K562 (cell line): ENCODE data around the gene UNC45B. TPM values are rescaled to one million over a fixed set of nuclear protein-coding genes. Genes with fewer than 3 reads are reported as not detected.

Source experiments
- ATAC-seq: fragments of 200-7000 bp; cut with Tn5 transposase; 3 replicates; pipeline ENCODE4 v1.9.1; 2020; ENCODE audit warnings: moderate library complexity
- BruUV-seq: library from RNA; stranded (reverse); fragments of 400-500 nt; replicated peaks from 2 replicates; lab custom pipeline; 2021; lab: Mats Ljungman, UMichigan
- CTCF ChIA-PET: fragments of 300-600 bp; formaldehyde crosslinking; extraction: SDS; loops from one replicate; lab custom pipeline; 2021; ENCODE audit warnings: low intra/inter-chr PET ratio; lab: Yijun Ruan, JAX
- POLR2A ChIA-PET: fragments of 300-600, 350-650 bp; sonication (Branson Sonifier 250); formaldehyde crosslinking; extraction: SDS; loops from one replicate; lab custom pipeline; 2021; ENCODE audit warnings: antibody characterized with exemption, inconsistent platforms; lab: Yijun Ruan, JAX
- DNase-seq, 4 experiments: peaks; one replicate each; pipeline versions ENCODE4 v3.0.0 to v3.0.0-alpha.2; 2011 to 2018; ENCODE audit warnings: low spot score in 3 of 4, mixed read lengths in 3 of 4; ENCODE audit errors: extremely low read depth in 1 of 4
- FAIRE-seq: peaks from 2 replicates; lab custom pipeline; 2011; peaks lifted over from hg19 to GRCh38; lab: Jason Lieb, UNC
- H2AFZ ChIP-seq: 2 replicates; pipeline ENCODE4 v1.6.0; 2011; ENCODE audit warnings: low read depth, low read length, control low read depth, inconsistent platforms
- H3K27ac ChIP-seq: fragments of 200-600 bp; 3 replicates; pipeline ENCODE4 v1.8.0; 2011; ENCODE audit warnings: low read depth, mild to moderate bottlenecking, control low read depth, inconsistent platforms, low read length, moderate library complexity, mixed read lengths; ENCODE audit errors: extremely low read depth
- H3K27me3 ChIP-seq, 2 experiments: fragments of 300-600 bp in 1 of 2; 2 replicates in 1 of 2; 3 replicates in 1 of 2; pipeline versions ENCODE4 v1.6.0 to v1.8.0; 2011; ENCODE audit warnings: inconsistent platforms in 2 of 2, low read length in 2 of 2, mild to moderate bottlenecking in 1 of 2, mixed read lengths in 1 of 2, moderate library complexity in 1 of 2; ENCODE audit not compliant: control insufficient read depth in 2 of 2, insufficient read depth in 2 of 2
- H3K36me3 ChIP-seq: fragments of 300-600 bp; 3 replicates; pipeline ENCODE4 v1.8.0; 2011; ENCODE audit warnings: mild to moderate bottlenecking, low read length, inconsistent platforms; ENCODE audit not compliant: control insufficient read depth, insufficient read depth
- H3K4me1 ChIP-seq, 2 experiments: fragments of 200-600 bp in 1 of 2; replicated peaks in 1 of 2; 2 replicates in 1 of 2; 3 replicates in 1 of 2; pipeline versions ENCODE4 v1.5.1 to v1.8.0; 2011; ENCODE audit warnings: inconsistent platforms in 2 of 2, low read length in 2 of 2, mild to moderate bottlenecking in 1 of 2, mixed read lengths in 1 of 2, moderate library complexity in 1 of 2; ENCODE audit not compliant: control insufficient read depth in 2 of 2, insufficient read depth in 2 of 2
- H3K4me2 ChIP-seq: 2 replicates; pipeline ENCODE4 v1.6.1; 2011; ENCODE audit warnings: low read length, control low read depth, inconsistent platforms, mixed read lengths; ENCODE audit not compliant: insufficient read depth
- H3K4me3 ChIP-seq: fragments of 200-600 bp; sonication (generic), shearing (Covaris generic); 2 replicates; pipeline ENCODE4 v1.5.1; 2016; ENCODE audit warnings: control low read depth, inconsistent platforms
- H3K79me2 ChIP-seq: fragments of 200-600 bp; 3 replicates; pipeline ENCODE4 v1.8.0; 2011; ENCODE audit warnings: low read length, inconsistent platforms; ENCODE audit not compliant: control insufficient read depth, insufficient read depth
- H3K9ac ChIP-seq, 2 experiments: 2 replicates each; pipeline versions ENCODE4 v1.6.0 to v1.6.1; 2011; ENCODE audit warnings: low read depth in 2 of 2, low read length in 2 of 2, control low read depth in 1 of 2, inconsistent platforms in 1 of 2, mild to moderate bottlenecking in 1 of 2, mixed read lengths in 1 of 2; ENCODE audit not compliant: insufficient read depth in 1 of 2
- H3K9me1 ChIP-seq: one replicate; pipeline ENCODE4 v1.6.0; 2011; ENCODE audit warnings: inconsistent platforms, mild to moderate bottlenecking, low read length, moderate library complexity; ENCODE audit not compliant: control insufficient read depth, insufficient read depth
- H3K9me3 ChIP-seq: replicated peaks from 2 replicates; pipeline ENCODE4 v1.5.1; 2011; ENCODE audit warnings: low read depth, low read length, inconsistent platforms; ENCODE audit not compliant: control insufficient read depth, insufficient read depth
- H4K20me1 ChIP-seq: replicated peaks from 2 replicates; pipeline ENCODE4 v1.6.1; 2011; ENCODE audit warnings: low read length, inconsistent platforms, mixed read lengths; ENCODE audit not compliant: control insufficient read depth, insufficient read depth
- CBX8 ChIP-seq: fragments of 200-600 bp; sonication (generic); IDR thresholded peaks from 2 replicates; pipeline ENCODE4 v1.6.1; 2012; ENCODE audit warnings: borderline replicate concordance, mixed run types, low read depth, mild to moderate bottlenecking, moderate library complexity, mixed read lengths, low read length, control low read depth, inconsistent platforms; ENCODE audit not compliant: poor library complexity, severe bottlenecking; ENCODE audit errors: extremely low read depth
- REST ChIP-seq, 2 experiments: fragments of 450-650 bp; formaldehyde crosslinking in 1 of 2; IDR thresholded peaks; 2 replicates each; pipeline versions ENCODE4 v1.4.0 to v1.6.1; 2014 to 2020; ENCODE audit warnings: mild to moderate bottlenecking in 2 of 2, borderline replicate concordance in 1 of 2, low read depth in 1 of 2
- SAP30 ChIP-seq: fragments of 200-600 bp; sonication (generic); IDR thresholded peaks from 2 replicates; pipeline ENCODE4 v1.6.1; 2012; ENCODE audit warnings: borderline replicate concordance, low read depth, mild to moderate bottlenecking, moderate library complexity, low read length, control low read depth, inconsistent platforms; ENCODE audit not compliant: insufficient read depth, poor library complexity, severe bottlenecking
- SNIP1 ChIP-seq: fragments of 450-650 bp; IDR thresholded peaks from 2 replicates; pipeline ENCODE4 v1.7.1; 2017; ENCODE audit warnings: low read depth, mild to moderate bottlenecking
- WHSC1 ChIP-seq: IDR thresholded peaks from one replicate; pipeline ENCODE4 v1.6.1; 2012; ENCODE audit warnings: low read length, control low read depth, inconsistent platforms
- ZNF445 ChIP-seq: fragments of 250-450 bp; sonication (Bioruptor Pico); IDR thresholded peaks from 2 replicates; pipeline ENCODE4 v1.4.0; 2020; ENCODE audit warnings: low read depth, mild to moderate bottlenecking, moderate library complexity
- ZNF507 ChIP-seq: conservative IDR thresholded peaks from 2 replicates; pipeline ENCODE4 v1.6.1; 2017; ENCODE audit warnings: missing genetic modification characterization, missing compliant biosample characterization
- WGBS: fragments of 100-300 bp; shearing (Covaris generic); methylation state at CpG from one replicate; pipeline ENCODE4 v1.1.6; 2016; ENCODE audit warnings: low coverage, mixed read lengths; ENCODE audit not compliant: insufficient coverage; ENCODE audit errors: missing lambda C conversion rate; 5-methylcytosine and 5-hydroxymethylcytosine counted together
- in situ Hi-C: fragments of 300-500 bp; cut with MboI; formaldehyde crosslinking; loops from 4 replicates; pipeline ENCODE4 v1.15.0; 2018; ENCODE audit warnings: inconsistent platforms, mixed read lengths
- intact Hi-C: fragments of 100-400 bp; cut with micrococcal nuclease; formaldehyde crosslinking; loops from 2 replicates; pipeline ENCODE4 v1.14.2; 2022
- polyA plus RNA-seq, 8 experiments: library from polyadenylated mRNA; depleted of rRNA in 4 of 8; stranded (reverse) in 5 of 8; unstranded in 3 of 8; fragments of >200 nt; fragmentation: Nextera tagmentation in 2 of 8; fragmentation: Illumina TruSeq in 1 of 8; extraction: Ambion mirVana in 2 of 8; extraction: Trizol in 1 of 8; gene quantifications; 2 replicates each; pipeline versions ENCODE4 v1.2.1 to v1.2.3, GENCODE V29; 2011 to 2014; ENCODE audit warnings: inconsistent platforms in 1 of 8, missing spikeins in 1 of 8
- total RNA-seq, 7 experiments: library from RNA; depleted of rRNA in 6 of 7; stranded (reverse); fragments of >200 nt in 6 of 7; fragmentation: Illumina TruSeq in 2 of 7; extraction: Trizol in 2 of 7; gene quantifications; 2 replicates each; pipeline versions ENCODE4 v1.2.1 to v1.2.3, GENCODE V29; 2011 to 2021; ENCODE audit warnings: low replicate concordance in 1 of 7
- TF ChIP-seq, protein P1 (sequence below): fragments of 450-650 bp; IDR thresholded peaks from 2 replicates; pipeline ENCODE4 v1.6.1; 2016; ENCODE audit warnings: antibody characterized with exemption
- TF ChIP-seq, protein P2 (sequence below): fragments of 450-650 bp; IDR thresholded peaks from 2 replicates; pipeline ENCODE4 v1.7.0; 2016; ENCODE audit warnings: borderline replicate concordance

The UNC45B gene
- total and polyA plus RNA-seq, 9 of the 15 experiments (the other 6 are each of a cell fraction or from before 2014, with no cell fraction given): not detected

DNA sequence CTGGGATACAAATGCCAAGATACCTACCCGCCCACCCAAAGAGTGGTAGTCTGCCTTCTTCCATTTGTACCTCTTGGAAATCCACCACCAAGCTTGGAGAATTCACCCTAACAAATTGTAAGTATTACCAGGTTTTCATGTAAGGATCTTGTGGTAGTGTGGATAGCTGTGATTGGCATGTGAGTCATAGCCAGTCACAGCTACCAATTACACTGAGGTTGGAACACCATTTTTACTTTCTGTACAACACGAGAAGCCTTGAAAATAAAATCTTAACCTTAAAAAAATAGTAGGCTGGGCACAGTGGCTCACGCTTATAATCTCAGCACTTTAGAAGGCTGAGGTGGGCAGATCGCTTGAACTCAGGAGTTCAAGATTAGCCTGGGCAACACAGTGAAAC, 65.1 kb downstream of the UNC45B start:
- Histone ChIP-seq H3K9ac (no peak overlapping the region), H4K20me1 (no peaks in the 10 kb centered on the region), H3K4me3 (no peak overlapping the region), H3K9me1 (no peaks in the 10 kb centered on the region), H3K4me2 (no peak overlapping the region), H3K27ac (no peak overlapping the region), H3K36me3 (no peaks in the 10 kb centered on the region), H3K9me3 (no peaks in the 10 kb centered on the region), H2AFZ (no peak overlapping the region), H3K27me3 (peaks cover 5 to 14% of the 10 kb centered on the region in 2 experiments; a peak in 2 of 5 replicates), H3K79me2 (no peaks in the 10 kb centered on the region), H3K4me1 (no peaks in the 10 kb centered on the region)
- ATAC-seq (no peak), FAIRE-seq (no peak), DNase-seq (no peak)
- no TSS peak for BruUV-seq
- in situ Hi-C loops (no loop called here), intact Hi-C loops (no loop called here)
- 0% methylated on average over 4 of the region's 4 CpGs for WGBS
- ChIA-PET POLR2A (interaction anchor here (0.6 to 0.9 kb wide), 2 partner anchors 9 to 124 kb away, joined by 4 to 5 read pairs; no protein-coding TSS in a partner anchor), CTCF (no interaction called here)
- TF ChIP-seq REST (IDR thresholded peaks at IDR 0.05; ENCODE audit: borderline replicate concordance) (no peak), REST (CRISPR knock-in tag; IDR thresholded peaks at IDR 0.05; ENCODE audit: low read depth) (no peak), SAP30 (no peak), SNIP1 (no peak), CBX8 (no peak), ZNF507 (tag) (no peak), ZNF445 (CRISPR knock-in tag) (no peak), WHSC1 (no peak)
- TF ChIP-seq, protein P1, sequence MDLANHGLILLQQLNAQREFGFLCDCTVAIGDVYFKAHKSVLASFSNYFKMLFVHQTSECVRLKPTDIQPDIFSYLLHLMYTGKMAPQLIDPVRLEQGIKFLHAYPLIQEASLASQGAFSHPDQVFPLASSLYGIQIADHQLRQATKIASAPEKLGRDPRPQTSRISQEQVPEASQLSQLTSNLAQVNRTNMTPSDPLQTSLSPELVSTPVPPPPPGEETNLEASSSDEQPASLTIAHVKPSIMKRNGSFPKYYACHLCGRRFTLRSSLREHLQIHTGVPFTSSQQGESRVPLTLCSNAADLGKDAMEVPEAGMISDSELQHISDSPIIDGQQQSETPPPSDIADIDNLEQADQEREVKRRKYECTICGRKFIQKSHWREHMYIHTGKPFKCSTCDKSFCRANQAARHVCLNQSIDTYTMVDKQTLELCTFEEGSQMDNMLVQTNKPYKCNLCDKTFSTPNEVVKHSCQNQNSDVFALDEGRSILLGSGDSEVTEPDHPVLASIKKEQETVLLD: no peak
- TF ChIP-seq, protein P2, sequence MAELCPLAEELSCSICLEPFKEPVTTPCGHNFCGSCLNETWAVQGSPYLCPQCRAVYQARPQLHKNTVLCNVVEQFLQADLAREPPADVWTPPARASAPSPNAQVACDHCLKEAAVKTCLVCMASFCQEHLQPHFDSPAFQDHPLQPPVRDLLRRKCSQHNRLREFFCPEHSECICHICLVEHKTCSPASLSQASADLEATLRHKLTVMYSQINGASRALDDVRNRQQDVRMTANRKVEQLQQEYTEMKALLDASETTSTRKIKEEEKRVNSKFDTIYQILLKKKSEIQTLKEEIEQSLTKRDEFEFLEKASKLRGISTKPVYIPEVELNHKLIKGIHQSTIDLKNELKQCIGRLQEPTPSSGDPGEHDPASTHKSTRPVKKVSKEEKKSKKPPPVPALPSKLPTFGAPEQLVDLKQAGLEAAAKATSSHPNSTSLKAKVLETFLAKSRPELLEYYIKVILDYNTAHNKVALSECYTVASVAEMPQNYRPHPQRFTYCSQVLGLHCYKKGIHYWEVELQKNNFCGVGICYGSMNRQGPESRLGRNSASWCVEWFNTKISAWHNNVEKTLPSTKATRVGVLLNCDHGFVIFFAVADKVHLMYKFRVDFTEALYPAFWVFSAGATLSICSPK: no peak
